K562 (cell line): ENCODE measurements around the gene CDR2L. TPM values are rescaled to one million over a fixed set of nuclear protein-coding genes. Genes with fewer than 3 reads are reported as not detected.

Experiments
- BCL6 ChIP-seq: fragments of 250-450 bp; sonication (Bioruptor Pico); IDR thresholded peaks from 2 replicates; pipeline ENCODE4 v1.4.0; 2020
- CEBPB ChIP-seq: fragments of 450-650 bp; IDR thresholded peaks from 2 replicates; pipeline ENCODE4 v1.6.1; 2016; ENCODE audit warnings: missing genetic modification characterization, missing compliant biosample characterization
- CTBP1 ChIP-seq: fragments of 450-650 bp; IDR thresholded peaks from 2 replicates; pipeline ENCODE4 v1.6.1; 2016; ENCODE audit warnings: borderline replicate concordance
- FOXM1 ChIP-seq, 2 experiments: fragments of 450-650 bp in 1 of 2; sonication (generic) in 1 of 2; formaldehyde crosslinking in 1 of 2; IDR thresholded peaks; 2 replicates each; pipeline versions ENCODE4 v1.6.1 to v1.9.0; 2017 to 2022; ENCODE audit warnings: low read depth in 2 of 2, mild to moderate bottlenecking in 2 of 2, missing genetic modification reagents in 1 of 2, moderate library complexity in 1 of 2
- HDAC2 ChIP-seq: fragments of 450-650 bp; IDR thresholded peaks from 2 replicates; pipeline ENCODE4 v1.6.1; 2016; ENCODE audit warnings: mild to moderate bottlenecking
- HDGF ChIP-seq: fragments of 450-650 bp; IDR thresholded peaks from 2 replicates; pipeline ENCODE4 v1.6.1; 2016
- IRF2 ChIP-seq: sonication (generic); formaldehyde crosslinking; IDR thresholded peaks from 2 replicates; pipeline ENCODE4 v1.8.1; 2022; ENCODE audit warnings: mild to moderate bottlenecking, missing genetic modification reagents
- KAT2B ChIP-seq: IDR thresholded peaks from one replicate; pipeline ENCODE4 v1.6.1; 2012; ENCODE audit warnings: low read depth, mild to moderate bottlenecking, control low read depth, inconsistent platforms, low read length, moderate library complexity
- KDM2B ChIP-seq: fragments of 250-450 bp; sonication (Bioruptor Pico); IDR thresholded peaks from 2 replicates; pipeline ENCODE4 v1.8.0; 2021; ENCODE audit warnings: mild to moderate bottlenecking, moderate library complexity
- KDM4B ChIP-seq, 2 experiments: fragments of 450-650 bp in 1 of 2; sonication (generic) in 1 of 2; IDR thresholded peaks; 2 replicates each; pipeline ENCODE4 v1.6.1; 2016 to 2017; ENCODE audit warnings: borderline replicate concordance in 2 of 2, antibody characterized with exemption in 1 of 2, low read depth in 1 of 2, mild to moderate bottlenecking in 1 of 2
- NCOA1 ChIP-seq: fragments of 450-650 bp; IDR thresholded peaks from 2 replicates; pipeline ENCODE4 v1.6.1; 2016; ENCODE audit warnings: low read depth
- NCOA4 ChIP-seq: fragments of 450-650 bp; IDR thresholded peaks from 2 replicates; pipeline ENCODE4 v1.6.1; 2018; ENCODE audit warnings: mild to moderate bottlenecking; ENCODE audit not compliant: partially characterized antibody
- NRF1 ChIP-seq, 2 experiments: fragments of 450-650 bp; IDR thresholded peaks in 1 of 2; conservative IDR thresholded peaks in 1 of 2; 2 replicates each; pipeline ENCODE4 v1.6.1; 2014; ENCODE audit warnings: mild to moderate bottlenecking in 2 of 2
- PHF8 ChIP-seq: fragments of 200-600 bp; sonication (generic); IDR thresholded peaks from 2 replicates; pipeline ENCODE4 v1.6.1; 2012; ENCODE audit warnings: mixed run types, mild to moderate bottlenecking, inconsistent platforms, low read length, moderate library complexity, borderline replicate concordance
- POLR2AphosphoS2 ChIP-seq: IDR thresholded peaks from 2 replicates; pipeline ENCODE4 v1.6.1; 2012; ENCODE audit warnings: low read length, improper control_type of control experiment
- RFX1 ChIP-seq: fragments of 450-650 bp; IDR thresholded peaks from 2 replicates; pipeline ENCODE4 v1.6.1; 2016; ENCODE audit warnings: mild to moderate bottlenecking, moderate library complexity
- SREBF1 ChIP-seq: fragments of 150-350 bp; IDR thresholded peaks from 2 replicates; pipeline ENCODE4 v1.6.1; 2014; ENCODE audit warnings: antibody characterized with exemption, low read depth, low read length, borderline replicate concordance
- TCFL5 ChIP-seq: fragments of 250-450 bp; sonication (Bioruptor Pico); conservative IDR thresholded peaks from 2 replicates; pipeline ENCODE4 v1.6.1; 2021; ENCODE audit warnings: mild to moderate bottlenecking, moderate library complexity, matching md5 sums
- TEAD1 ChIP-seq, 2 experiments: fragments of 450-650 bp in 1 of 2; sonication (generic) in 1 of 2; formaldehyde crosslinking; IDR thresholded peaks; 2 replicates each; pipeline versions ENCODE4 v1.4.0 to v1.8.0; 2020 to 2022; ENCODE audit warnings: mild to moderate bottlenecking in 2 of 2, missing genetic modification reagents in 1 of 2
- TRIM28 ChIP-seq: fragments of 450-650 bp; IDR thresholded peaks from 2 replicates; pipeline ENCODE4 v1.6.1; 2017
- TSC22D4 ChIP-seq: fragments of 450-650 bp; IDR thresholded peaks from 2 replicates; pipeline ENCODE4 v1.6.1; 2016; ENCODE audit warnings: missing genetic modification characterization, missing biosample characterization, control low read depth
- VEZF1 ChIP-seq: fragments of 200-800 bp; sonication (Bioruptor generic); IDR thresholded peaks from 2 replicates; pipeline ENCODE4 v1.6.1; 2017; ENCODE audit warnings: missing genetic modification characterization, missing compliant biosample characterization
- XRCC3 ChIP-seq: fragments of 450-650 bp; IDR thresholded peaks from 2 replicates; pipeline ENCODE4 v1.6.1; 2017; ENCODE audit warnings: mild to moderate bottlenecking, moderate library complexity
- ZBTB2 ChIP-seq: fragments of 450-650 bp; IDR thresholded peaks from 2 replicates; pipeline ENCODE4 v1.6.1; 2016; ENCODE audit warnings: antibody characterized with exemption
- ZNF282 ChIP-seq: sonication (generic); formaldehyde crosslinking; IDR thresholded peaks from 2 replicates; pipeline ENCODE4 v1.8.1; 2023; ENCODE audit warnings: missing genetic modification reagents
- ZNF408 ChIP-seq: fragments of 250-450 bp; sonication (Bioruptor Pico); IDR thresholded peaks from 2 replicates; pipeline ENCODE4 v1.4.0; 2020; ENCODE audit warnings: low read depth, mild to moderate bottlenecking, moderate library complexity
- ZNF584 ChIP-seq: fragments of 200-800 bp; sonication (Bioruptor generic); IDR thresholded peaks from 2 replicates; pipeline ENCODE4 v1.6.1; 2016; ENCODE audit warnings: low read depth, mild to moderate bottlenecking, missing genetic modification characterization, missing compliant biosample characterization
- polyA plus RNA-seq, 8 experiments: library from polyadenylated mRNA; depleted of rRNA in 4 of 8; stranded (reverse) in 5 of 8; unstranded in 3 of 8; fragments of >200 nt; fragmentation: Nextera tagmentation in 2 of 8; fragmentation: Illumina TruSeq in 1 of 8; extraction: Ambion mirVana in 2 of 8; extraction: Trizol in 1 of 8; gene quantifications; 2 replicates each; pipeline versions ENCODE4 v1.2.1 to v1.2.3, GENCODE V29; 2011 to 2014; ENCODE audit warnings: inconsistent platforms in 1 of 8, missing spikeins in 1 of 8
- total RNA-seq, 7 experiments: library from RNA; depleted of rRNA in 6 of 7; stranded (reverse); fragments of >200 nt in 6 of 7; fragmentation: Illumina TruSeq in 2 of 7; extraction: Trizol in 2 of 7; gene quantifications; 2 replicates each; pipeline versions ENCODE4 v1.2.1 to v1.2.3, GENCODE V29; 2011 to 2021; ENCODE audit warnings: low replicate concordance in 1 of 7

The CDR2L gene
- total and polyA plus RNA-seq, 9 of the 15 experiments (the other 6 are each of a cell fraction or from before 2014, with no cell fraction given): 2.7 to 16.0 (median 7.3) TPM

- TF ChIP-seq FOXM1 (IDR thresholded peaks at IDR 0.05; ENCODE audit: low read depth) (no peak), FOXM1 (CRISPR knock-in tag; IDR thresholded peaks at IDR 0.05; ENCODE audit: low read depth) (no peak), KDM4B (IDR thresholded peaks at IDR 0.05; ENCODE audit: borderline replicate concordance in 2 of 2, low read depth in 1 of 2) (no peak; a peak in 1 of 4 replicates), CTBP1 (peak; percentile 83), RFX1 (no peak), ZBTB2 (0 out of 2 replicates have a peak, but pooled peaks have one; percentile 10), HDGF (no peak), ZNF584 (CRISPR knock-in tag) (no peak), ZNF282 (CRISPR knock-in tag) (no peak), PHF8 (peak; percentile 39; the same call in 1 of the 2 replicates), KDM2B (no peak), IRF2 (no peak), TRIM28 (no peak), NCOA1 (no peak), HDAC2 (peak; percentile 68; the same call in 1 of the 2 replicates), ZNF408 (no peak), SREBF1 (no peak), KAT2B (no peak), XRCC3 (no peak), NRF1 (conservative IDR thresholded peaks at IDR 0.05 in 1 of 2, IDR thresholded peaks at IDR 0.05 in 1 of 2) (peak; percentile 72 to 77; a peak in 2 of 4 replicates), POLR2AphosphoS2 (no peak), TCFL5 (no peak), CEBPB (tag) (no peak), TSC22D4 (no peak), VEZF1 (CRISPR knock-in tag) (peak; percentile 66), BCL6 (CRISPR knock-in tag) (no peak), NCOA4 (no peak), TEAD1 (CRISPR knock-in tag; IDR thresholded peaks at IDR 0.05) (0 out of 4 replicates have a peak, but pooled peaks of 1 of the 2 experiments have one; percentile 27)
These were observed 678 bp downstream of the CDR2L start (continued) for GRCh38 chr17:74987909-74988711.
